Measurements from ENCODE around the gene CDC42BPA. TPM values are rescaled to one million over a fixed set of nuclear protein-coding genes. Genes with fewer than 3 reads are reported as not detected.

Gene CDC42BPA
- total RNA-seq, 1 experiment from 2014 or later: 48.6 TPM

- CTCF ChIA-PET: no interaction called here
- no peak for TF ChIP-seq CTCF (IDR thresholded peaks at IDR 0.05; ENCODE audit: unreplicated experiment)
- Mint-ChIP-seq H3K4me1 (ENCODE audit: low read depth, unreplicated experiment) (no peaks in the 10 kb centered on the region), H3K4me3 (ENCODE audit: low read depth, unreplicated experiment) (no peak overlapping the region), H3K27ac (ENCODE audit: unreplicated experiment) (no peak overlapping the region), H3K9me3 (ENCODE audit: low read depth, unreplicated experiment) (peaks cover 2% of the 10 kb centered on the region), H3K36me3 (ENCODE audit: insufficient read depth, unreplicated experiment) (no peaks in the 10 kb centered on the region), H3K27me3 (ENCODE audit: unreplicated experiment) (no peaks in the 10 kb centered on the region)
- no peak for DNase-seq
- intact Hi-C loops (cut with micrococcal nuclease; ENCODE audit: unreplicated experiment): no loop called here
- no TSS peak for BruUV-seq (replicated peaks)
Observed at GRCh38 chr1:226967665-226968064, 350.6 kb downstream of the CDC42BPA start.

- Mint-ChIP-seq H3K9me3 (ENCODE audit: low read depth, unreplicated experiment) (no peaks in the 10 kb centered on the region), H3K27me3 (ENCODE audit: unreplicated experiment) (no peaks in the 10 kb centered on the region), H3K4me1 (ENCODE audit: low read depth, unreplicated experiment) (no peaks in the 10 kb centered on the region), H3K4me3 (ENCODE audit: low read depth, unreplicated experiment) (no peak overlapping the region), H3K27ac (ENCODE audit: unreplicated experiment) (no peak overlapping the region), H3K36me3 (ENCODE audit: insufficient read depth, unreplicated experiment) (no peaks in the 10 kb centered on the region)
- CTCF ChIA-PET: no interaction called here
- TF ChIP-seq CTCF (IDR thresholded peaks at IDR 0.05; ENCODE audit: unreplicated experiment): no peak
- BruUV-seq (replicated peaks): no TSS peak
- DNase-seq: no peak
- intact Hi-C loops (cut with micrococcal nuclease; ENCODE audit: unreplicated experiment): no loop called here
Observed at GRCh38 chr1:226966683-226967082, 351.6 kb downstream of the CDC42BPA start.

- intact Hi-C loops (cut with micrococcal nuclease; ENCODE audit: unreplicated experiment): no loop called here
- Mint-ChIP-seq H3K27ac (ENCODE audit: unreplicated experiment) (no peak overlapping the region), H3K4me3 (ENCODE audit: low read depth, unreplicated experiment) (no peak overlapping the region), H3K9me3 (ENCODE audit: low read depth, unreplicated experiment) (no peaks in the 10 kb centered on the region), H3K36me3 (ENCODE audit: insufficient read depth, unreplicated experiment) (no peaks in the 10 kb centered on the region), H3K27me3 (ENCODE audit: unreplicated experiment) (no peaks in the 10 kb centered on the region), H3K4me1 (ENCODE audit: low read depth, unreplicated experiment) (no peaks in the 10 kb centered on the region)
- no TSS peak for BruUV-seq (replicated peaks)
- CTCF ChIA-PET: no interaction called here
- DNase-seq: no peak
- TF ChIP-seq CTCF (IDR thresholded peaks at IDR 0.05; ENCODE audit: unreplicated experiment): no peak
Observed at GRCh38 chr1:226965581-226966440, 352.5 kb downstream of the CDC42BPA start.

- no peak overlapping the region for H3K4me3 Mint-ChIP-seq (ENCODE audit: low read depth, unreplicated experiment)
- CTCF ChIA-PET: no interaction called here
- no peaks in the 10 kb centered on the region for H3K27me3 Mint-ChIP-seq (ENCODE audit: unreplicated experiment)
- intact Hi-C loops (cut with micrococcal nuclease; ENCODE audit: unreplicated experiment): no loop called here
- H3K27ac Mint-ChIP-seq (ENCODE audit: unreplicated experiment): no peak overlapping the region
- BruUV-seq (replicated peaks): no TSS peak
- no peaks in the 10 kb centered on the region for H3K4me1 Mint-ChIP-seq (ENCODE audit: low read depth, unreplicated experiment)
- no peaks in the 10 kb centered on the region for H3K9me3 Mint-ChIP-seq (ENCODE audit: low read depth, unreplicated experiment)
- no peaks in the 10 kb centered on the region for H3K36me3 Mint-ChIP-seq (ENCODE audit: insufficient read depth, unreplicated experiment)
- DNase-seq: no peak
- TF ChIP-seq CTCF (IDR thresholded peaks at IDR 0.05; ENCODE audit: unreplicated experiment): no peak
Observed at GRCh38 chr1:226964611-226965486, 353.4 kb downstream of the CDC42BPA start.

All from Calu3 (cell line).